NCI-H187 (cell line): Measurements from ENCODE around the gene CASS4.
"Not testable (repeated sequence)": the region's sequence is repeated elsewhere in the genome, so short reads cannot be mapped to it uniquely, and the experiment has no call there.

Experiments
- DNase-seq, 2 experiments: peaks; one replicate each; lab custom pipeline; 2025; lab: John Stamatoyannopoulos, UW

Gene CASS4

GRCh38 chr20:56392132-56392880, 19.8 kb upstream of the CASS4 start, which contains the start of the genes AURKA and CSTF1:
Gene AURKA (minus strand): TSS chr20:56392215. CDS start chr20:56388197, 4,018 bp downstream.
Gene CSTF1 (plus strand): TSS chr20:56392645. CDS start chr20:56395553, 2,908 bp downstream.
- DNase-seq, result peak; percentile 96 to 99

DNA sequence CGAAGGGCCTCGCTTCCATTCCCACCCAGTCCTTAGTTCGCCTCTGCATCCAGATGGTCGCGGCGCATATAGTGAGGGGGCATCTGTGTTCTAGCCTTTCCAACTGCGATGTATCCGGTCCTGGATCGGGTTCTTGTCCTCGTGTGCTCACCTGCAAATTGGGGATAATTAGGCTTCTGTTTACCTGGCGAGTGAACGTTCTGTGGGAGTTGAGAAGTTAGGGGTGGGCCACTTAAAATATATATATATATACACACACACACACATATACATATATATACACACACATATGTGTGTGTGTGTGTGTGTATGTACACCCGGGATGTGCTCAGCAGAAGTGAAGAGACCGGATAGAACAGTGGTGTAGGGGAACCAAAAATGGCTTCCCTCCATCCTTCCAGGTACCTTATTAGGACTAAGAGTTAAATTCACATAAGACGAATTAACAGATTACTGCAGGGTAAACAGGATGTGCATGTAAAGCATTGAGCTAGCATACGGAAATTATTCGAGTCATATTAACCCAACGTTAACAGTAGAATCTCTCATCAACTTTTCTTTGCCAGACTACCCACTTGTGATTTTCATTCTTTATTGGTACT, 19.1 kb upstream of the CASS4 start:
- DNase-seq, result no peak

DNA sequence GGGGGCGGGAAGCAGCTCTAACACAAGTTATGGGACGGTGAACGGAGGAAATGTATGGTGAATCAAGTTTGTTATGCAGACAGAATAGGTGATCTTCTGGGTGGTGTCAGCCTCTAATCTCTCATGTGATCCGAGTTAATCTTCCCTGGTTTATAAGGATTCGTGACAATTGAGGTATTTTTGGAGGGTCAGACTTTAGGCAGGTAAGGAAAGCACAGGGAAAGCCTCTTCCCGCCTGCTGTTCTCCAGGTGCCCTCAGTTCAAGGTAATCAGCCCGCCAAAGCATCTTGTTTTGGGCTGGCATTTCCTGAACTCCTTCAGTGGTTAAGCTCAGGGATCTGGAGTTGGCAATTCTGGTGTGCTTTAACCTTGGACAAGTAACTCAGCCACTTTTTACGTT, 18.4 kb upstream of the CASS4 start:
- DNase-seq, result no peak

DNA sequence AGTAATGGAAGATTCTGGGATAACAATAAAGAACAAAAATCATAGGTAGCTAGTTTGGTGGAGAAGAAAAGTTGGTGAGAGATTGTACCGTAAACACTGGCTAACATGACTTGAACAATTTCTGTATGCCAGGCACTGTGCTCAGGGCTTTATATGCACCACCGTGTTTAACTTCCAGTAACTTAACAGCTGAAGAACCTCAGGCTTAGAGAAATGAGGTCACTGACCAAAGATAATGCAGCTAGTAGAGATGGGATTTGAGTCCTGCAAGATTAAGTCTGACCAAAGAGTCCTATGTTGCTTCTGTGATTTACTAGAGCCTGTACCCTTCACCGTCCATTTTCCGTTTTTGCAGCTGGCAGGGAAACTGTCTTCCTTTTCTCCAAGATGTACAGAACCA, 16.9 kb upstream of the CASS4 start:
- no peak for DNase-seq

DNA sequence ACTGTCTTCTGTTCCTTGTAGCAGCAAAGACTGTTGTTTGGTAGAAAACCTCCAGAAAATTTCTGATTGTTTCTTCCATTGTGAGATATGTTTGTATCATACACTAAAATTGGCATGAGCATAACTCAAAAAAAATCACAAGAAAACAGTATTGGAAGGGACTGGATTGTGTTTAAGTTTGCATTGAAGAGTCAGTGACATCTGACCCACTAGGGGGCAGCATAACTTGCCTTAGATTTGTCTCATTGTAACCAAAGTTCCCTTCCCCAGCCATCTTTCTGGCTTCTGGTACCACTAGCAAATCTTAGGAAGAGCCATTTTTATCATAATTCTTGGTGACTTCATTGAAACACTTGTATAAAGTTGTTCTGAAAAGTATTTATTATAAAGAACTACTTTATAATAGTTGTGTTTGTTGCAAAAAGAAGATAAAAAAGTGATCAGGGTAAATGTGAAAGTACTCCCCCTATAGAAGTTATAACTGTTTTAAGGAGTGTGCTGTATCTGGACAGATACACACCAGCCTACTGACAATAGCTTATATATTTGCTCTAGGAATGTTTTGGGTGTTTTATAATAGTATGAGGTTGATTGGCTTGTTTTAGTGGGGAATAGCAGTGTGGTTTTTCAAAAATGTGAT, 11.9 kb upstream of the CASS4 start:
- DNase-seq, result peak in 1 of 2 experiments; percentile 6

DNA sequence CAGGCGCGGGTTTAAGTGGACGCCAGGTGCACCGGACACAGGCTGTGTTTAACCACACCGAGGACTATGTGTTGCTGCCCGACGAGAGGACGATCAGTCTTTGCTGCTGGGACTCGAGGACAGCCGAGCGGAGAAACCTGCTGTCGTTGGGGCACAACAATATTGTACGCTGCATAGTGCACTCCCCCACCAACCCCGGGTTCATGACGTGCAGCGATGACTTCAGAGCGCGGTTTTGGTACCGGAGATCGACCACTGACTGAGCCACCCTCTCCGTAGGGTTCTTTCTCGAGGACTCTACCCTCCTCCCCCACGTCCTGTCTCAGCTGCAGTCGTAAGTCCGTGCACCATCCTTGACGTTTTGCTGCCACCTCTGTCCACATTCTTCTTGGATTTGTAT, 8.6 kb upstream of the CASS4 start:
- DNase-seq, result no peak

GRCh38 chr20:56405356-56405755, 6.7 kb upstream of the CASS4 start:
- not testable (repeated sequence) for DNase-seq

DNA sequence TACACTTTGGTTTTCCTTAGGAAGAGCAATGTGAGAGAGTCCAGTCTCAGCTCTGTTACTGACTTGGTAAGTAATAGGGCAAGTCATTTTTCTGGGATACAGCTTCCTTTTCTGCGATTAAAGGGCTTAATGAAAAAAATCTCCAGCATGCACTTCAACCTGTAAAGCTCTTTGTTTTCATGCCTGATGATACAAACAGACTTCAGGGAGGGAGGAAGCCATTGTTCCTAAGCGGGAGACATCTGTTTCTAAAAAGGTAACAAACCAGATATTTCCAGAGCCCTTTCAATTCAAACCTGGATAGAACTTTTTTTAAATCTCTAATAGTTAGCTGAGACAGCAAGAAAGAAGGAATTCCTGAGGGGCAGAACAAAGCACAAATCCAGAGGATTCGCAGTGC, 5.2 kb upstream of the CASS4 start:
- DNase-seq, result no peak

DNA sequence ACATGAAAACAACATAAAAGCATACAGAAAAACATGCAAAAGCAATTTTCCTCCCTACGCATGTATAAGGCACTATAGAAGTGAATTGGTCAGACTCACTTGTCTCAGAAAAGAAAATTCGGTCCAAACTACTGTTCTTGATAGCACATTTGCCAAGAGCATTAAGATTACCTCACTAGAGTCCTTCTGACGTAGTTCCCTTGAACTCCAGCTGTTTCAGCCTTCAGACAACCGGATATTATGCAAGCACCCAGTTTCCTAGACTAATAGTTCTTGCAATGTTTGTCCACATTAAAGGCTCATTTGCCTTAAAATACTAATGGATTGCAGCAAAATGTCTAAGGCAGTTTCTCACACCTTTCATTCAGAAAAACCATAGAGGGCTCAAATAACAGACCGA, 2.5 kb upstream of the CASS4 start:
- no peak for DNase-seq

GRCh38 chr20:56409956-56410355, 2.1 kb upstream of the CASS4 start:
- no peak for DNase-seq

DNA sequence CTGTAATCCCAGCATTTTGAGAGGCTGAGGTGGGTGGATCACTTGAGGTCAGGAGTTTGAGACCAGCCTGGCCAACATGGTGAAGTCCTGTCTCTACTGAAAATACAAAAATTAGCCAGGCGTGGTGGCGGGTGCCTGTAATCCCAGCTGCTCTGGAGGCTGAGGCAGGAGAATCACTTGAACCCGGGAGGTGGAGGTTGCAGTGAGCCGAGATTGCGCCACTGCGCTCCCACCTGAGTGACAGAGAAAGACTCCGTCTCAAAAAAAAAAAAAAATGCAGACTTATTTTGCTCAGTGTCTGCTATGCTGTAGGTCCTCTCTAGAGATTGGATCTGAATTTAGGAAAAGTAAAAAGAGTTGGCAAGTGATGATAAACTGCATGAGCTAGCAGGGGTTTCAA, 773 bp upstream of the CASS4 start:
- DNase-seq, result not testable (repeated sequence)

DNA sequence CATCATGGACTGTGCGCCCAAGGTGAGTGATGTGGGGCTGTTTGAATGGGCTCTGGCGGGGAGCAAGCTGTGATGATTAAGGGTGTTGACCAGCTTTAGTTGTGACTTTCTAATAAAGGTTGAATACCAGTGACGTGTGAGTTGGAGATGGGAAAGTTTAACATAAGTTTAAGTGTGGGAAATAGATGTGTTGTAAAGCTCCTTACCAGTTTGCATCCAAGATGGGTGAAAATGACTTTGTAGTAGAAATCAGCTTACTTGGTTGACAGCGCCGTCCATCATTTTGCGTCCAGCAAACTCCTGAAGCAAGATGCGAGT, 372 bp downstream of the CASS4 start:
- no peak for DNase-seq

GRCh38 chr20:56412949-56413348, 889 bp downstream of the CASS4 start:
- no peak for DNase-seq

GRCh38 chr20:56414842-56415765, 3.0 kb downstream of the CASS4 start:
- no peak for DNase-seq

GRCh38 chr20:56417402-56417801, 5.3 kb downstream of the CASS4 start:
- no peak for DNase-seq

DNA sequence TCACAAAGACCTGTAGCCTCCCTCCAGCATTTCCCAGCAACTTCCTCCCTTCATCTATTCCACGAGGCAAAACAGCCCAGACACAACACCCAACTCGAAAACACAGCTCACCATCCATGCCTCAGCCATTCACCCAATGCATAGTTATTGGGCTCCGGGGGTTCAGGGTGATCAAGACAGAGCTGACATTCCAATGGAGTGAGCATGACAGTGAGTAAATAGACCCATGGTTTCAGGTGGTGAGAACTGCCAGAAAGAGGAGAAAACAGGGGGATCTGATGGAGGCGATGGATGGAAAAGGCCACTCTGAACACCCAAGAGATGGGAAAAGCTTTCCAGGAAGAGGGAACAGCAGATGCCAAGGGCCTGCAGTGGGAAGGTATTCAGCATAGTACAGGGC, 5.9 kb downstream of the CASS4 start:
- DNase-seq, result no peak

GRCh38 chr20:56418385-56418861, 6.4 kb downstream of the CASS4 start:
- no peak for DNase-seq

DNA sequence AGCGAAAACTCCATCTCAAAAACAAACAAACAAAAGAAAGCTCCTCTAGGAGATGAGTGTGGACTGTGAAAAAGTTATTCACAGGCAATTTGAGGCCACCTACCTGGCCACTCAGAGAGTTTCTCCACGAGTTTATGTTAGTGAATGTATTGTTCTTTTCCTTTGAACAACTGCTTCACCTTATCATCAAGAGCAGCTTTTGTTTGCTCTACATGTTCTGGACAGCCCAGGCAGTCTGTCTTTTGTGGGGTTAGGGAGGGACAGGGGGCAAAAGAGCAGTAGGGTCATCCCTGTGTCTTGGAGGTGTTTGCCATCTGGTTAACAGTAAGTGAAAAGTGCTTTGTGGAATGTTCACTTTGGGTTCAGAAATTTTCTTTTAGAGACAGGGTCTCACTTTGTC, 8.0 kb downstream of the CASS4 start:
- DNase-seq, result no peak

DNA sequence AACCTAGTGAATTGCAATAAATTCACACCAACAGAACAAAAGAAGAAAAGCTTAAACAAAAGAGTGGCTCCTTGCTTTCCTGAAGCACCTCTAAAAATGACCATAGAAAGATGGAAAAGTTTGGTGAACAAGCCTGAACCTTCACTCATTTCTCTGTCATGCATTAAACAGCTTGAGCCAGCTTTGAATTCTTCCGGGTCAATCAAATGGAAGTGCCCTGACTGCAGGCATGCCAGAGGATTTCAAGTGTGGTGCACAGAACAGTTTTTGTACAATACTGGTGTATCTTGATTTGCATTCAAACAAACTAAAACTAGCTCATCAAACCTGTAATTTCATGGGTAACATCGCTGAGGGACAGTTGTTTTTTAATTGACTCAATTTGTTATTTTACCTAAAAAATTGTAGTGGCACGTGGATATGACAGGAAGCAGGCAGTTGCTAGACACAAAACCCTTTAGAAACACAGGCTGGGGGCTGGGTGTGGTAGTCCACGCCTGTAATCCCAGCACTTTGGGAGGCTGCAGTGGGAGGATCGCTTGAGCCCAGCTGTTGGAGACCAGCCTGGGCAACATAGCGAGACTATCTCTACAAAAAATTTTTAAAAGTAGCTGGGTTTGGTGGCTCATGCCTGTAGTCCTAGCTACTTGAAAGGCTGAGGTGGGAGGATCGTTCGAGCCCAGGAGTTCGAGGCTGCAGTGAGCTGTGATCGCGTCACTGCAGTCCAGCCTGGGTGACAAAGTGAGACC, 9.1 kb downstream of the CASS4 start:
- no peak for DNase-seq

GRCh38 chr20:56422076-56422823, 10.2 kb downstream of the CASS4 start:
- no peak for DNase-seq

GRCh38 chr20:56422824-56423189, 10.7 kb downstream of the CASS4 start:
- DNase-seq, result no peak
